ENCODE measurements around the gene PRKCE.

The PRKCE gene

GRCh38 chr2:45743531-45744396 is 92.3 kb downstream of the PRKCE start:
- no peak overlapping the region for H3K4me3 ChIP-seq (ENCODE audit: low read depth, low read length)
- TF ChIP-seq CTCF (IDR thresholded peaks at IDR 0.05; ENCODE audit: low read depth, low read length, missing control alignments): no peak
- DNase-seq (ENCODE audit: low read depth): no peak

- H3K4me3 ChIP-seq (ENCODE audit: low read depth, low read length): no peak overlapping the region
- DNase-seq (ENCODE audit: low read depth): no peak
- no peak for TF ChIP-seq CTCF (IDR thresholded peaks at IDR 0.05; ENCODE audit: low read depth, low read length, missing control alignments)
These were observed 93.8 kb downstream of the PRKCE start for GRCh38 chr2:45745231-45745630.

GRCh38 chr2:45746888-45747287 is 95.4 kb downstream of the PRKCE start:
- no peak for TF ChIP-seq CTCF (IDR thresholded peaks at IDR 0.05; ENCODE audit: low read depth, low read length, missing control alignments)
- no peak for DNase-seq (ENCODE audit: low read depth)
- H3K4me3 ChIP-seq (ENCODE audit: low read depth, low read length): no peak overlapping the region

- H3K4me3 ChIP-seq (ENCODE audit: low read depth, low read length): no peak overlapping the region
- no peak for DNase-seq (ENCODE audit: low read depth)
- no peak for TF ChIP-seq CTCF (IDR thresholded peaks at IDR 0.05; ENCODE audit: low read depth, low read length, missing control alignments)
These were observed 95.9 kb downstream of the PRKCE start for GRCh38 chr2:45747363-45747762.

DNA sequence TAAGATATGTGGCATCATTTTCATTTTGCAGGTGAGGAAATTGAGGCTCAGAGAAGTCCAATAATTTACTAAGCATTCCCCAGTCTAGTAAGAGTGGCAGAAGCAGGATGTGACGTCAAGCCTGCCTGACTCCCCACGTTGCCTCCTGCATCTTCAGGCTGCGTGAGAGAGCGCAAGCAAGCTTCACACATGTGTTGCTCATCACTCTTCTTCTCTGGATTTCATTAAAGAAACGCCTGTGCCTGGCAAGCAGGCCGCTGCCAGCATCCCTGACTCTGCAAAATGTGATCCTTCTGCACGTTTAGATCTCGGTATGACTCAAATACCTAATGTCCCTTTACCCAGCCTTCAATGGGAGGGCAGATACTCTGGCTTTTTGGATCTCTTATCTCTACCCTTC is 96.8 kb downstream of the PRKCE start:
- H3K4me3 ChIP-seq (ENCODE audit: low read depth, low read length): no peak overlapping the region
- TF ChIP-seq CTCF (IDR thresholded peaks at IDR 0.05; ENCODE audit: low read depth, low read length, missing control alignments): no peak
- no peak for DNase-seq (ENCODE audit: low read depth)

GRCh38 chr2:45750001-45750400 is 98.5 kb downstream of the PRKCE start:
- no peak for TF ChIP-seq CTCF (IDR thresholded peaks at IDR 0.05; ENCODE audit: low read depth, low read length, missing control alignments)
- DNase-seq (ENCODE audit: low read depth): no peak
- no peak overlapping the region for H3K4me3 ChIP-seq (ENCODE audit: low read depth, low read length)

- TF ChIP-seq CTCF (IDR thresholded peaks at IDR 0.05; ENCODE audit: low read depth, low read length, missing control alignments): no peak
- no peak overlapping the region for H3K4me3 ChIP-seq (ENCODE audit: low read depth, low read length)
- no peak for DNase-seq (ENCODE audit: low read depth)
These were observed 99.0 kb downstream of the PRKCE start for GRCh38 chr2:45750484-45750883.
